SK-N-SH treated with all-trans-retinoic acid at 6 μM for 48 hours (cell line): ENCODE measurements around the gene MEF2C.

Experiments used
- ATAC-seq: fragments of 200-7000 bp; cut with Tn5 transposase; 3 replicates; pipeline ENCODE4 v1.9.1; 2020; ENCODE audit warnings: mild to moderate bottlenecking, moderate library complexity
- ARNTL ChIP-seq: fragments of 450-650 bp; formaldehyde crosslinking; IDR thresholded peaks from 2 replicates; pipeline ENCODE4 v1.5.0; 2020; ENCODE audit warnings: low read depth, mild to moderate bottlenecking, moderate library complexity, borderline replicate concordance
- BACH2 ChIP-seq: fragments of 250-450 bp; sonication (Bioruptor Pico); IDR thresholded peaks from 2 replicates; pipeline ENCODE4 v1.9.0; 2021; ENCODE audit warnings: mild to moderate bottlenecking, borderline replicate concordance
- GLIS3 ChIP-seq: fragments of 250-450 bp; sonication (Bioruptor Pico); IDR thresholded peaks from 2 replicates; pipeline ENCODE4 v1.5.0; 2020; ENCODE audit warnings: mild to moderate bottlenecking, moderate library complexity
- ISL1 ChIP-seq: fragments of 250-450 bp; sonication (Bioruptor Pico); IDR thresholded peaks from 2 replicates; pipeline ENCODE4 v2.1.2; 2022; ENCODE audit warnings: mild to moderate bottlenecking, moderate library complexity
- OSR1 ChIP-seq: fragments of 250-450 bp; sonication (Bioruptor Pico); IDR thresholded peaks from 2 replicates; pipeline ENCODE4 v1.8.0; 2022; ENCODE audit warnings: moderate library complexity, mild to moderate bottlenecking, inconsistent platforms
- PPARA ChIP-seq: fragments of 250-450 bp; sonication (Bioruptor Pico); IDR thresholded peaks from 2 replicates; pipeline ENCODE4 v1.5.0; 2020; ENCODE audit warnings: mild to moderate bottlenecking, borderline replicate concordance
- RARB ChIP-seq: fragments of 250-450 bp; sonication (Bioruptor Pico); IDR thresholded peaks from 2 replicates; pipeline ENCODE4 v1.8.0; 2021; ENCODE audit warnings: mild to moderate bottlenecking, moderate library complexity
- SNAI2 ChIP-seq: fragments of 250-450 bp; sonication (Bioruptor Pico); IDR thresholded peaks from 2 replicates; pipeline ENCODE4 v1.5.0; 2020; ENCODE audit warnings: mild to moderate bottlenecking, moderate library complexity
- TCF4 ChIP-seq: fragments of 250-450 bp; sonication (Bioruptor Pico); IDR thresholded peaks from 2 replicates; pipeline ENCODE4 v1.8.0; 2021; ENCODE audit warnings: mild to moderate bottlenecking, moderate library complexity, borderline replicate concordance
- TSHZ2 ChIP-seq: fragments of 250-450 bp; sonication (Bioruptor Pico); IDR thresholded peaks from 2 replicates; pipeline ENCODE4 v1.5.0; 2020; ENCODE audit warnings: mild to moderate bottlenecking, moderate library complexity
- ZC3H10 ChIP-seq: fragments of 250-450 bp; sonication (Bioruptor Pico); IDR thresholded peaks from 2 replicates; pipeline ENCODE4 v1.5.1; 2021; ENCODE audit warnings: mild to moderate bottlenecking, moderate library complexity
- ZFP3 ChIP-seq: fragments of 250-450 bp; sonication (Bioruptor Pico); IDR thresholded peaks from 2 replicates; pipeline ENCODE4 v1.5.0; 2020; ENCODE audit warnings: mild to moderate bottlenecking, moderate library complexity
- ZNF70 ChIP-seq: fragments of 450-650 bp; formaldehyde crosslinking; IDR thresholded peaks from 2 replicates; pipeline ENCODE4 v1.5.0; 2020; ENCODE audit warnings: mild to moderate bottlenecking, moderate library complexity
- ZNF8 ChIP-seq: fragments of 450-650 bp; formaldehyde crosslinking; IDR thresholded peaks from 2 replicates; pipeline ENCODE4 v1.5.0; 2020; ENCODE audit warnings: mild to moderate bottlenecking, moderate library complexity
- TF ChIP-seq, protein P1 (sequence below): fragments of 250-450 bp; sonication (Bioruptor Pico); IDR thresholded peaks from 2 replicates; pipeline ENCODE4 v1.5.1; 2021; ENCODE audit warnings: mild to moderate bottlenecking, moderate library complexity
- TF ChIP-seq, protein P2 (sequence below): fragments of 250-450 bp; sonication (Bioruptor Pico); IDR thresholded peaks from 2 replicates; pipeline ENCODE4 v1.8.0; 2020; ENCODE audit warnings: mild to moderate bottlenecking, moderate library complexity, borderline replicate concordance
- TF ChIP-seq, protein P3 (sequence below): fragments of 250-450 bp; sonication (Bioruptor Pico); IDR thresholded peaks from 2 replicates; pipeline ENCODE4 v1.8.0; 2021; ENCODE audit warnings: low read depth, mild to moderate bottlenecking, moderate library complexity, borderline replicate concordance

Gene MEF2C

GRCh38 chr5:88837817-88838216 lies 45.2 kb downstream of the MEF2C start:
- TF ChIP-seq ZFP3 (CRISPR knock-in tag) (no peak), ARNTL (CRISPR knock-in tag) (no peak)
- TF ChIP-seq, protein P1, sequence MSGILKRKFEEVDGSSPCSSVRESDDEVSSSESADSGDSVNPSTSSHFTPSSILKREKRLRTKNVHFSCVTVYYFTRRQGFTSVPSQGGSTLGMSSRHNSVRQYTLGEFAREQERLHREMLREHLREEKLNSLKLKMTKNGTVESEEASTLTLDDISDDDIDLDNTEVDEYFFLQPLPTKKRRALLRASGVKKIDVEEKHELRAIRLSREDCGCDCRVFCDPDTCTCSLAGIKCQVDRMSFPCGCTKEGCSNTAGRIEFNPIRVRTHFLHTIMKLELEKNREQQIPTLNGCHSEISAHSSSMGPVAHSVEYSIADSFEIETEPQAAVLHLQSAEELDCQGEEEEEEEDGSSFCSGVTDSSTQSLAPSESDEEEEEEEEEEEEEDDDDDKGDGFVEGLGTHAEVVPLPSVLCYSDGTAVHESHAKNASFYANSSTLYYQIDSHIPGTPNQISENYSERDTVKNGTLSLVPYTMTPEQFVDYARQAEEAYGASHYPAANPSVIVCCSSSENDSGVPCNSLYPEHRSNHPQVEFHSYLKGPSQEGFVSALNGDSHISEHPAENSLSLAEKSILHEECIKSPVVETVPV (CRISPR knock-in tag), result no peak
- no peak for ATAC-seq

DNA sequence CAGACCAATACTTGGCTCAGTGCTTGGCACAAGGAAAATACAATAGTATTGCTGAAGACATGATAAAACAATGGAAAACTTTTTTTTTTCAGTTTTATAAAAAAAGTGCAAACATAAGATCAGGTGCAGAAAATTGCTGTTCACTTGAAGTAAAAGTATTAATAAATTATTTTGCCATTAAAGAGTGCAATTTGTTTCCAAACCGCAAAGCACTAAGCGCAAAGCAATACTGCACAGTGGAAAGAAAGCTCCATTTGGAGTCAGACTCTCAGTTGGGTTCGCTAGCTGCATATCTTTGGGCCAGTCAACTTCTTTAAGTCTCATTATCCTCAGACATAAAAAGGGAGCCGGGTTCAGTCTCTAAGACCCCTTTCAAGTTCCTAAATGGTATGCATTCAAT lies 45.8 kb downstream of the MEF2C start:
- ATAC-seq, result no peak
- TF ChIP-seq ZC3H10 (CRISPR knock-in tag) (no peak), ZFP3 (CRISPR knock-in tag) (no peak)

- no peak for TF ChIP-seq ISL1 (CRISPR knock-in tag)
- no peak for TF ChIP-seq ZC3H10 (CRISPR knock-in tag)
- TF ChIP-seq, protein P2, sequence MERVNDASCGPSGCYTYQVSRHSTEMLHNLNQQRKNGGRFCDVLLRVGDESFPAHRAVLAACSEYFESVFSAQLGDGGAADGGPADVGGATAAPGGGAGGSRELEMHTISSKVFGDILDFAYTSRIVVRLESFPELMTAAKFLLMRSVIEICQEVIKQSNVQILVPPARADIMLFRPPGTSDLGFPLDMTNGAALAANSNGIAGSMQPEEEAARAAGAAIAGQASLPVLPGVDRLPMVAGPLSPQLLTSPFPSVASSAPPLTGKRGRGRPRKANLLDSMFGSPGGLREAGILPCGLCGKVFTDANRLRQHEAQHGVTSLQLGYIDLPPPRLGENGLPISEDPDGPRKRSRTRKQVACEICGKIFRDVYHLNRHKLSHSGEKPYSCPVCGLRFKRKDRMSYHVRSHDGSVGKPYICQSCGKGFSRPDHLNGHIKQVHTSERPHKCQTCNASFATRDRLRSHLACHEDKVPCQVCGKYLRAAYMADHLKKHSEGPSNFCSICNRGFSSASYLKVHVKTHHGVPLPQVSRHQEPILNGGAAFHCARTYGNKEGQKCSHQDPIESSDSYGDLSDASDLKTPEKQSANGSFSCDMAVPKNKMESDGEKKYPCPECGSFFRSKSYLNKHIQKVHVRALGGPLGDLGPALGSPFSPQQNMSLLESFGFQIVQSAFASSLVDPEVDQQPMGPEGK (CRISPR knock-in tag), result no peak
- no peak for TF ChIP-seq ZNF70 (CRISPR knock-in tag)
- TF ChIP-seq OSR1 (CRISPR knock-in tag), result no peak
- no peak for TF ChIP-seq BACH2 (CRISPR knock-in tag)
- TF ChIP-seq SNAI2 (CRISPR knock-in tag), result no peak
- no peak for TF ChIP-seq TSHZ2
- TF ChIP-seq, all 23 proteins: peak for 0
- no peak; the same call in 1 of the 3 replicates for ATAC-seq
Measured at GRCh38 chr5:88836195-88836838, 46.7 kb downstream of the MEF2C start.

DNA sequence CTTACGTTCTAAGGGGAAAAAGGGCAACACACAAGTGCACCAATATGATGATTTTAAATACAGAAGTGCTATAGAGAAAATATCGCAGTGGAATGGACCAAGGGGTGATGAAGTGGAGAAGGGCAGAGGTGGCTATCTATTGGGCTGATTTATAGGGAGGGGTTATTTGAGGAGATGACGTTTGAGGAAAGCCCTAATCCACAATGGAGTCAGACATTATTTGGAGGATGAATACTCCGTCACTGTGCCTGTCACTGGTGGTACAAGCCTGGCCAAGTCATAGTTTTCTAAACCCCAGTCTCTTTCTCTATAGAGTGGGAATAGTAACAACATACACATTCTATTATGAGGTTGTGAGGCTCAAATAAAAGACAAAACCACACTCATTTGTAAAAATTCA lies 48.5 kb downstream of the MEF2C start:
- ATAC-seq, result no peak
- TF ChIP-seq SNAI2 (CRISPR knock-in tag) (no peak), ARNTL (CRISPR knock-in tag) (no peak), PPARA (no peak), ZC3H10 (CRISPR knock-in tag) (no peak), TCF4 (CRISPR knock-in tag) (no peak), ISL1 (CRISPR knock-in tag) (no peak), TSHZ2 (no peak), RARB (no peak), ZNF8 (CRISPR knock-in tag) (no peak), GLIS3 (no peak), OSR1 (CRISPR knock-in tag) (no peak)
- TF ChIP-seq, protein P3, sequence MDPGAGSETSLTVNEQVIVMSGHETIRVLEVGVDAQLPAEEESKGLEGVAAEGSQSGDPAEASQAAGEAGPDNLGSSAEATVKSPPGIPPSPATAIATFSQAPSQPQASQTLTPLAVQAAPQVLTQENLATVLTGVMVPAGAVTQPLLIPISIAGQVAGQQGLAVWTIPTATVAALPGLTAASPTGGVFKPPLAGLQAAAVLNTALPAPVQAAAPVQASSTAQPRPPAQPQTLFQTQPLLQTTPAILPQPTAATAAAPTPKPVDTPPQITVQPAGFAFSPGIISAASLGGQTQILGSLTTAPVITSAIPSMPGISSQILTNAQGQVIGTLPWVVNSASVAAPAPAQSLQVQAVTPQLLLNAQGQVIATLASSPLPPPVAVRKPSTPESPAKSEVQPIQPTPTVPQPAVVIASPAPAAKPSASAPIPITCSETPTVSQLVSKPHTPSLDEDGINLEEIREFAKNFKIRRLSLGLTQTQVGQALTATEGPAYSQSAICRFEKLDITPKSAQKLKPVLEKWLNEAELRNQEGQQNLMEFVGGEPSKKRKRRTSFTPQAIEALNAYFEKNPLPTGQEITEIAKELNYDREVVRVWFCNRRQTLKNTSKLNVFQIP (CRISPR knock-in tag), result no peak
- TF ChIP-seq, protein P1 (CRISPR knock-in tag), result no peak
